Neural cell (in vitro differentiated cells): ENCODE results near the gene GPRC5B. TPM values are rescaled to one million over a fixed set of nuclear protein-coding genes. Genes with fewer than 3 reads are reported as not detected.

Experiments
- H2AFZ ChIP-seq: fragments of 200-600, 300-800 bp; sonication (generic), shearing (Covaris generic); 2 replicates; pipeline ENCODE4 v1.6.0; 2014; ENCODE audit warnings: low read depth, mild to moderate bottlenecking, antibody characterized with exemption, low read length, moderate library complexity
- H3F3A ChIP-seq: fragments of 200-600 bp; shearing (Covaris generic); 2 replicates; pipeline ENCODE4 v1.6.1; 2016; ENCODE audit warnings: mild to moderate bottlenecking, moderate library complexity, mixed read lengths, antibody characterized with exemption, low read length; ENCODE audit not compliant: insufficient read depth, poor library complexity, severe bottlenecking
- H3K27ac ChIP-seq: fragments of 200-600, 300-800 bp; sonication (generic), shearing (Covaris generic); 2 replicates; pipeline ENCODE4 v1.5.1; 2014; ENCODE audit warnings: mild to moderate bottlenecking, low read length, moderate library complexity
- H3K27me3 ChIP-seq: fragments of 300-800, 200-600 bp; sonication (generic), shearing (Covaris generic); 2 replicates; pipeline ENCODE4 v1.6.0; 2014; ENCODE audit warnings: mild to moderate bottlenecking, low read depth, low read length, moderate library complexity; ENCODE audit not compliant: insufficient read depth
- H3K36me3 ChIP-seq: fragments of 300-800, 200-600 bp; sonication (generic), shearing (Covaris generic); 2 replicates; pipeline ENCODE4 v1.5.1; 2014; ENCODE audit warnings: mild to moderate bottlenecking, antibody characterized with exemption, low read length, moderate library complexity; ENCODE audit not compliant: insufficient read depth
- H3K4me2 ChIP-seq: fragments of 300-800, 200-600 bp; sonication (generic), shearing (Covaris generic); 2 replicates; pipeline ENCODE4 v1.6.0; 2014; ENCODE audit warnings: mild to moderate bottlenecking, low read length
- H3K4me3 ChIP-seq: fragments of 300-800, 200-600 bp; sonication (generic), shearing (Covaris generic); 2 replicates; pipeline ENCODE4 v1.5.1; 2014; ENCODE audit warnings: mild to moderate bottlenecking, low read length, moderate library complexity
- H3K79me2 ChIP-seq: fragments of 200-600 bp; shearing (Covaris generic); replicated peaks from 2 replicates; pipeline ENCODE4 v1.6.0; 2014; ENCODE audit warnings: mild to moderate bottlenecking, low read length, moderate library complexity; ENCODE audit not compliant: insufficient read depth
- H3K9ac ChIP-seq: fragments of 300-800, 200-600 bp; sonication (generic), shearing (Covaris generic); 2 replicates; pipeline ENCODE4 v1.6.1; 2016; ENCODE audit warnings: mild to moderate bottlenecking, low read length, mixed read lengths
- H3K9me2 ChIP-seq: fragments of 200-600 bp; shearing (Covaris generic); 2 replicates; pipeline ENCODE4 v1.6.1; 2016; ENCODE audit warnings: mild to moderate bottlenecking, low read length, mixed read lengths; ENCODE audit not compliant: insufficient read depth
- H3K9me3 ChIP-seq: fragments of 200-600, 300-800 bp; sonication (generic), shearing (Covaris generic); 2 replicates; pipeline ENCODE4 v1.6.1; 2016; ENCODE audit warnings: mild to moderate bottlenecking, mixed run types, low read length, moderate library complexity, mixed read lengths
- H4K20me1 ChIP-seq: fragments of 200-600 bp; shearing (Covaris generic); 2 replicates; pipeline ENCODE4 v1.6.1; 2016; ENCODE audit warnings: mild to moderate bottlenecking, mixed run types; ENCODE audit not compliant: insufficient read depth
- EP300 ChIP-seq: fragments of 450-650 bp; conservative IDR thresholded peaks from 2 replicates; pipeline ENCODE4 v1.6.1; 2014; ENCODE audit warnings: antibody characterized with exemption, mild to moderate bottlenecking, moderate library complexity; ENCODE audit not compliant: poor library complexity, severe bottlenecking
- EZH2 ChIP-seq: fragments of 200-600, 300-800 bp; shearing (Covaris generic), sonication (generic); IDR thresholded peaks from 2 replicates; pipeline ENCODE4 v1.6.1; 2014; ENCODE audit warnings: antibody characterized with exemption, low read length, borderline replicate concordance, mild to moderate bottlenecking; ENCODE audit not compliant: insufficient read depth, poor library complexity, severe bottlenecking
- MXI1 ChIP-seq: fragments of 450-650 bp; conservative IDR thresholded peaks from 2 replicates; pipeline ENCODE4 v1.6.1; 2014; ENCODE audit warnings: antibody characterized with exemption, mild to moderate bottlenecking; ENCODE audit not compliant: poor library complexity, severe bottlenecking
- POLR2AphosphoS5 ChIP-seq: IDR thresholded peaks from 2 replicates; pipeline ENCODE4 v1.6.1; 2012
- RAD21 ChIP-seq: fragments of 450-650 bp; conservative IDR thresholded peaks from 2 replicates; pipeline ENCODE4 v1.6.1; 2014; ENCODE audit warnings: antibody characterized with exemption, mild to moderate bottlenecking, moderate library complexity
- SMC3 ChIP-seq: fragments of 450-650 bp; conservative IDR thresholded peaks from 2 replicates; pipeline ENCODE4 v1.6.1; 2014; ENCODE audit warnings: antibody characterized with exemption, mild to moderate bottlenecking, moderate library complexity; ENCODE audit not compliant: poor library complexity
- TAF1 ChIP-seq: IDR thresholded peaks from 2 replicates; pipeline ENCODE4 v1.6.1; 2012; ENCODE audit warnings: low read depth
- polyA plus RNA-seq: library from polyadenylated mRNA; depleted of rRNA; stranded (reverse); fragments of >200 nt; gene quantifications from 2 replicates; pipeline ENCODE4 v1.2.3, GENCODE V29; 2014
- TF ChIP-seq, protein P1 (sequence below): IDR thresholded peaks from 2 replicates; pipeline ENCODE4 v1.6.1; 2012; ENCODE audit warnings: borderline replicate concordance
- TF ChIP-seq, protein P2 (sequence below): fragments of 450-650 bp; IDR thresholded peaks from 2 replicates; pipeline ENCODE4 v1.5.1; 2014; ENCODE audit warnings: antibody characterized with exemption, mild to moderate bottlenecking, moderate library complexity; ENCODE audit not compliant: poor library complexity, severe bottlenecking

The GPRC5B gene
- polyA plus RNA-seq, 1 donor from 2014 or later: 25.4 TPM

DNA sequence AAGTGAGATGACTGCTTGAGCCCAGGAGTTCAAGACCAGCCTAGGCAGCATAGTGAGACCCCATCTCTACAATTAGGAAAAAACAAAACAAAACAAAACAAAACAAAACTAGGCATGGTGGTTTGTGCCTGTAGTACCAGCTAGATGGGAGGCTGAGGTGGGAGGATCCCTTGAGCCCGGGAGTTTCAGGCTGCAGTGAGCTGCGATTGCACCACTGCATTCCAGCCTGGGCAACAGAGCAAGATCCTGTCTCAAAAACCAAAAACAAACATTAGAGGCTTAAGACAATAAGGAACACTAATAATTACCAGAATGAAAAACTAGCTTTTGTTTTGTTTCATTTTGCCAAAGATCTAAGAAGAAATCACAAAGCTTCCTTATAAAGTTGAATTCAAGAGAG is 69.2 kb downstream of the GPRC5B start:
- H3K27me3 ChIP-seq: no peaks in the 10 kb centered on the region
- no peak for TF ChIP-seq EP300
- TF ChIP-seq RAD21: no peak
- TF ChIP-seq MXI1: no peak
- TF ChIP-seq POLR2AphosphoS5: no peak
- no peak for TF ChIP-seq SMC3
- TF ChIP-seq, protein P1, sequence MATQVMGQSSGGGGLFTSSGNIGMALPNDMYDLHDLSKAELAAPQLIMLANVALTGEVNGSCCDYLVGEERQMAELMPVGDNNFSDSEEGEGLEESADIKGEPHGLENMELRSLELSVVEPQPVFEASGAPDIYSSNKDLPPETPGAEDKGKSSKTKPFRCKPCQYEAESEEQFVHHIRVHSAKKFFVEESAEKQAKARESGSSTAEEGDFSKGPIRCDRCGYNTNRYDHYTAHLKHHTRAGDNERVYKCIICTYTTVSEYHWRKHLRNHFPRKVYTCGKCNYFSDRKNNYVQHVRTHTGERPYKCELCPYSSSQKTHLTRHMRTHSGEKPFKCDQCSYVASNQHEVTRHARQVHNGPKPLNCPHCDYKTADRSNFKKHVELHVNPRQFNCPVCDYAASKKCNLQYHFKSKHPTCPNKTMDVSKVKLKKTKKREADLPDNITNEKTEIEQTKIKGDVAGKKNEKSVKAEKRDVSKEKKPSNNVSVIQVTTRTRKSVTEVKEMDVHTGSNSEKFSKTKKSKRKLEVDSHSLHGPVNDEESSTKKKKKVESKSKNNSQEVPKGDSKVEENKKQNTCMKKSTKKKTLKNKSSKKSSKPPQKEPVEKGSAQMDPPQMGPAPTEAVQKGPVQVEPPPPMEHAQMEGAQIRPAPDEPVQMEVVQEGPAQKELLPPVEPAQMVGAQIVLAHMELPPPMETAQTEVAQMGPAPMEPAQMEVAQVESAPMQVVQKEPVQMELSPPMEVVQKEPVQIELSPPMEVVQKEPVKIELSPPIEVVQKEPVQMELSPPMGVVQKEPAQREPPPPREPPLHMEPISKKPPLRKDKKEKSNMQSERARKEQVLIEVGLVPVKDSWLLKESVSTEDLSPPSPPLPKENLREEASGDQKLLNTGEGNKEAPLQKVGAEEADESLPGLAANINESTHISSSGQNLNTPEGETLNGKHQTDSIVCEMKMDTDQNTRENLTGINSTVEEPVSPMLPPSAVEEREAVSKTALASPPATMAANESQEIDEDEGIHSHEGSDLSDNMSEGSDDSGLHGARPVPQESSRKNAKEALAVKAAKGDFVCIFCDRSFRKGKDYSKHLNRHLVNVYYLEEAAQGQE: no peak
- no peak for TF ChIP-seq TAF1
- no peak for TF ChIP-seq EZH2

DNA sequence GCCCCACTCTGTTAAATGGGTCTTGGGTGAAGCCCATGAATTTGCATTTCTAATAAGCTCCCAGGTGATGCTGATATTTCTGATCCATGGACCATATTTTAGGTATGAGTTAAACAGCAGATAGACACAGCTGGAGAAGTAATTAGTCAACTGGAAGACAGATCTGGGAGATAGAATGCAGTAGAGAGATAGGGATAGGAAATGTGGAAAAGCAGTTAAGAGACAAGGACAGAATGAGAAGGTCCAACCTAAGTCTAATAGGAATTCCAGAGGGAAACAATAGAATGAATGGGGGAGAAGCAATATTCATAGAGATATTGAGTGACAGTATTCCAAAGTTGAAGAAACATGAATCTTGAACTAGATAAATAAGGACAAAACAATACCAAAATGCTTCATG is 71.7 kb downstream of the GPRC5B start:
- Histone ChIP-seq H3K36me3 (no peaks in the 10 kb centered on the region), H3K4me2 (no peak overlapping the region), H3K79me2 (no peaks in the 10 kb centered on the region), H3K27me3 (no peaks in the 10 kb centered on the region), H3K9ac (no peak overlapping the region), H2AFZ (no peak overlapping the region), H4K20me1 (no peaks in the 10 kb centered on the region), H3K9me3 (no peaks in the 10 kb centered on the region), H3K27ac (no peak overlapping the region), H3K4me3 (no peak overlapping the region), H3F3A (no peaks in the 10 kb centered on the region), H3K9me2 (no peaks in the 10 kb centered on the region)
- TF ChIP-seq, protein P1: no peak
- TF ChIP-seq EP300 (no peak), TAF1 (no peak), SMC3 (no peak), MXI1 (no peak), POLR2AphosphoS5 (no peak), EZH2 (no peak), RAD21 (no peak)
- TF ChIP-seq, protein P2, sequence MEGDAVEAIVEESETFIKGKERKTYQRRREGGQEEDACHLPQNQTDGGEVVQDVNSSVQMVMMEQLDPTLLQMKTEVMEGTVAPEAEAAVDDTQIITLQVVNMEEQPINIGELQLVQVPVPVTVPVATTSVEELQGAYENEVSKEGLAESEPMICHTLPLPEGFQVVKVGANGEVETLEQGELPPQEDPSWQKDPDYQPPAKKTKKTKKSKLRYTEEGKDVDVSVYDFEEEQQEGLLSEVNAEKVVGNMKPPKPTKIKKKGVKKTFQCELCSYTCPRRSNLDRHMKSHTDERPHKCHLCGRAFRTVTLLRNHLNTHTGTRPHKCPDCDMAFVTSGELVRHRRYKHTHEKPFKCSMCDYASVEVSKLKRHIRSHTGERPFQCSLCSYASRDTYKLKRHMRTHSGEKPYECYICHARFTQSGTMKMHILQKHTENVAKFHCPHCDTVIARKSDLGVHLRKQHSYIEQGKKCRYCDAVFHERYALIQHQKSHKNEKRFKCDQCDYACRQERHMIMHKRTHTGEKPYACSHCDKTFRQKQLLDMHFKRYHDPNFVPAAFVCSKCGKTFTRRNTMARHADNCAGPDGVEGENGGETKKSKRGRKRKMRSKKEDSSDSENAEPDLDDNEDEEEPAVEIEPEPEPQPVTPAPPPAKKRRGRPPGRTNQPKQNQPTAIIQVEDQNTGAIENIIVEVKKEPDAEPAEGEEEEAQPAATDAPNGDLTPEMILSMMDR: no peak

More for the DNA sequence above, 69.2 kb downstream of the GPRC5B start:
- Histone ChIP-seq H4K20me1 (no peaks in the 10 kb centered on the region), H3K9me2 (no peaks in the 10 kb centered on the region), H3F3A (no peaks in the 10 kb centered on the region), H3K9me3 (no peaks in the 10 kb centered on the region), H3K36me3 (no peaks in the 10 kb centered on the region), H2AFZ (no peak overlapping the region), H3K79me2 (no peaks in the 10 kb centered on the region), H3K4me2 (no peak overlapping the region), H3K27ac (no peak overlapping the region), H3K9ac (no peak overlapping the region), H3K4me3 (no peak overlapping the region)
